ENCODE measurements around the gene KIAA0040. TPM values are rescaled to one million over a fixed set of nuclear protein-coding genes. Genes with fewer than 3 reads are reported as not detected.
A peak's percentile ranks its signal among the peaks of the same experiment; 100 is the strongest.

The KIAA0040 gene
- total RNA-seq, 6 donors from 2014 or later = 23.0 to 58.7 (median 36.1) TPM

DNA sequence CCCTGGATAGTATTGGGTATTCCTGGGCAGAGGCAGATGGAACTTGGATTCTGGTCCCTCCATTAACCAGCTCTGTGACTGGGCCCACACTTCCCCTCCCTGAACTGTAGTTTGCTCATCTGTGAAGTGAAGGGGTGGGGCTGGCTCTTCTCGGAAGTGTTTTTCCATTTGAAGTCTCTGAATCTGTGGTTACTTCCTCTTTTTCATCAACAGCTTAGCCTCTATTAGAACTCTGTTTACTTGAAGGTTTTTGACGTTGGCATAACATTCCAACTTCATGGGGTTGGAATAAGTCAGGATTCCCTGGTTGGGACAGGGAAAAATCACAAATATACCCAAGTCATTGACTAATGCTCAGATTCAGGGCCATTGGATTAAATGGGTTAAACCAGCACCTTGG, 3.6 kb downstream of the KIAA0040 start:
- no peaks in the 10 kb centered on the region for H3K27me3 ChIP-seq
- peak in 1 of 2 donors; percentile 74 for DNase-seq
- TF ChIP-seq POLR2A (IDR thresholded peaks at IDR 0.05) (no peak), EP300 (IDR thresholded peaks at IDR 0.05) (no peak), POLR2AphosphoS5 (IDR thresholded peaks at IDR 0.05) (no peak)
- TF ChIP-seq, protein P1, sequence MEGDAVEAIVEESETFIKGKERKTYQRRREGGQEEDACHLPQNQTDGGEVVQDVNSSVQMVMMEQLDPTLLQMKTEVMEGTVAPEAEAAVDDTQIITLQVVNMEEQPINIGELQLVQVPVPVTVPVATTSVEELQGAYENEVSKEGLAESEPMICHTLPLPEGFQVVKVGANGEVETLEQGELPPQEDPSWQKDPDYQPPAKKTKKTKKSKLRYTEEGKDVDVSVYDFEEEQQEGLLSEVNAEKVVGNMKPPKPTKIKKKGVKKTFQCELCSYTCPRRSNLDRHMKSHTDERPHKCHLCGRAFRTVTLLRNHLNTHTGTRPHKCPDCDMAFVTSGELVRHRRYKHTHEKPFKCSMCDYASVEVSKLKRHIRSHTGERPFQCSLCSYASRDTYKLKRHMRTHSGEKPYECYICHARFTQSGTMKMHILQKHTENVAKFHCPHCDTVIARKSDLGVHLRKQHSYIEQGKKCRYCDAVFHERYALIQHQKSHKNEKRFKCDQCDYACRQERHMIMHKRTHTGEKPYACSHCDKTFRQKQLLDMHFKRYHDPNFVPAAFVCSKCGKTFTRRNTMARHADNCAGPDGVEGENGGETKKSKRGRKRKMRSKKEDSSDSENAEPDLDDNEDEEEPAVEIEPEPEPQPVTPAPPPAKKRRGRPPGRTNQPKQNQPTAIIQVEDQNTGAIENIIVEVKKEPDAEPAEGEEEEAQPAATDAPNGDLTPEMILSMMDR (IDR thresholded peaks at IDR 0.05) = no peak
- peak in 1 of 2 donors; percentile 43 for ATAC-seq (ENCODE audit: low FRiP score in 2 of 2)
- 0 to 6% methylated on average over 2 of the region's 2 CpGs for WGBS, 2 donors
- H3K9me3 ChIP-seq = no peaks in the 10 kb centered on the region
- H3K36me3 ChIP-seq = peaks cover 0 to 3% (median 0%) of the 10 kb centered on the region in 4 donors
- H3K4me3 ChIP-seq = peak overlapping the region in 1 of 4 donors; percentile 64
- peak overlapping the region; percentile 45 to 95 (median 91) for H3K27ac ChIP-seq
- H3K4me1 ChIP-seq = peaks cover 69 to 78% (median 75%) of the 10 kb centered on the region in 4 donors

DNA sequence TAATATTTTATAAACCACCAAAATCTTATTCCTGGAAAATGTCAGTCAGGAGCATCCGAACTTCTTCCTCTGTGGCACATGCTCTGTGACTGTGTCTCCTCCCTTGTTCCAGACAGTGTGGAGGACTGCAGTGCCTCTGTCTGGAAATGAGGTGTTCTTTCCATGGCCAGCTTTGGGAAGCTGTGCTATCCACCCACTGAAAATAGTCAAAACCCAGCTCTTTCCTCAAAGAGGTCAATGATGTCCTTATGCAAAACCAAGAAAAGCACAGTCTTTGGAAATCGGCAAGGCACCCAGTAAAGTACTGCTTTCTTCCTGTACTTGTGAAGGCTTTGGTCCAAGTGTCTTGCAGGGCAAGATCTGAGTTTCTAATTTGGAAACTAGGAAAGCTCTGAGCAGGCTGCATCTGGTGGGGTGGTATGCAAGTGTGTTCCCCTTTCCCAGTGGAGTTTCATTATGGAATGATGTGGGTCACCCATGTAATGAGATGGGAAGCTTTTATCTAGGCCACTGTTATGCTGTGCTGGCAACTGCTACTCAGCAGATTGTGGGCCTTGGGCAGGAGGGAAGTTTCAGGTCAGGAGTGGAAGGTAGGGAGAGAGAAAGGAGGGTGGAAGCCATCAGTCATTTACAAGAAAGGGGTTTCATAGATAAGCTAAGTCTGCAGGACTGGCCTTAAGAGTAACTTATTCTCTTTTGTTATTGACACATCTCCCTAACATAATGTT, 6.0 kb downstream of the KIAA0040 start:
- no peak for DNase-seq
- 43 to 52% methylated on average over 2 of the region's 2 CpGs for WGBS, 2 donors
- H3K4me3 ChIP-seq = no peak overlapping the region

DNA sequence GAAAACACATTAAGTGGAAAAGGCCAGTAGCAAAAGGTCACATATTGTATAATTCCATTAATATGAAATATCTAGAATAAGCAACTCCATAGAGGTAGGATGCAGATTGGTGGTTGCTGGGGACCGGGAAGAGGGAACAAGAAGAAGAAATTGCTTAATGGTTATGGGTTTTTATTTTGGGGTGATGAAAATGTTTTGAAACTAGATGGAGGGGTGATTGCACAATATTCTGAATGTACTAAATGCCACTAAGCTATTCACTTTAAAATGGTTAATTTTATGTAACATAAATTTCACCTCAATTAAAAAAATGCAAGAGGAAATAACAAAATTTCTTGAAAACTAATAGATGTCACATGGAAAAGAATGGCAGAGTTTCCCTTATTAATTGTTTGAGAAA, 6.7 kb downstream of the KIAA0040 start:
- no peaks in the 10 kb centered on the region for H3K27me3 ChIP-seq
- TF ChIP-seq EP300 (IDR thresholded peaks at IDR 0.05) (no peak), POLR2AphosphoS5 (IDR thresholded peaks at IDR 0.05) (no peak), POLR2A (IDR thresholded peaks at IDR 0.05) (no peak)
- TF ChIP-seq, protein P1 (IDR thresholded peaks at IDR 0.05) = no peak
- H3K36me3 ChIP-seq = peaks cover 0 to 25% (median 0%) of the 10 kb centered on the region in 4 donors
- 62 to 69% methylated on average over 1 of the region's 1 CpG for WGBS, 2 donors
- ATAC-seq (ENCODE audit: low FRiP score in 2 of 2) (no peak), DNase-seq (no peak)
- peaks cover 57 to 88% (median 80%) of the 10 kb centered on the region in 4 donors for H3K4me1 ChIP-seq
- no peaks in the 10 kb centered on the region for H3K9me3 ChIP-seq
- peak overlapping the region in 2 of 4 donors; percentile 61 to 94 for H3K27ac ChIP-seq
- H3K4me3 ChIP-seq = no peak overlapping the region

More for the DNA sequence above, 6.0 kb downstream of the KIAA0040 start:
- Histone ChIP-seq H3K36me3 (peaks cover 0 to 22% (median 0%) of the 10 kb centered on the region in 4 donors), H3K4me1 (peaks cover 63 to 89% (median 82%) of the 10 kb centered on the region in 4 donors), H3K27me3 (no peaks in the 10 kb centered on the region), H3K27ac (peak overlapping the region; percentile 3 to 94 (median 46)), H3K9me3 (no peaks in the 10 kb centered on the region)
- TF ChIP-seq POLR2A (IDR thresholded peaks at IDR 0.05) (no peak), POLR2AphosphoS5 (IDR thresholded peaks at IDR 0.05) (peak in 1 of 2 donors; percentile 32)
- ATAC-seq (ENCODE audit: low FRiP score in 2 of 2) = no peak

DNA sequence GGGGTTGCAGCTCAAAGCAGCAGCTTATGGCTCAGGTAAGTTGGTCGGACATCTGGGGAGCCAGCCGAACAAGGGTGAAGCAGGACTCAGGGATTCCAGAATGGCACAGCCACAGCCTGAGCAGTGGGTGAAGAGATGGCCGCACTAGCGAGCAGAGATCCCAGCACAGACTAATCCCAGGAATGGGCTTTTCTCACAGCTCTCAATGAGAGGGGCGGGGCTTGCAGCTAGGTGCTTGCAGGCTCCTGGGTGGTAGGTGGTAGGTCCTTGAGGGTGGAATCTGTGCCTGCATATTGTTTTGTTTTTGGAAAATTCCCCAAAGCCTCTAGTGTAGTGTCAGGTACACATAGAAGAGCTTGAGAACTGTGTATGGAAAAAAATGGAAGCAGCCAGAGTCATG, 9.0 kb downstream of the KIAA0040 start:
- ATAC-seq (ENCODE audit: low FRiP score in 2 of 2) (no peak), DNase-seq (no peak)
- Histone ChIP-seq H3K4me1 (peaks cover 52 to 86% (median 76%) of the 10 kb centered on the region in 4 donors), H3K9me3 (no peaks in the 10 kb centered on the region), H3K27me3 (no peaks in the 10 kb centered on the region), H3K27ac (peak overlapping the region in 1 of 4 donors; percentile 1), H3K36me3 (peaks cover 0 to 25% (median 0%) of the 10 kb centered on the region in 4 donors), H3K4me3 (no peak overlapping the region)
- TF ChIP-seq, protein P1 (IDR thresholded peaks at IDR 0.05) = no peak
- TF ChIP-seq EP300 (IDR thresholded peaks at IDR 0.05) = no peak
- no peak for TF ChIP-seq POLR2A (IDR thresholded peaks at IDR 0.05)
- TF ChIP-seq POLR2AphosphoS5 (IDR thresholded peaks at IDR 0.05) = no peak
- 92 to 98% methylated on average over 5 of the region's 5 CpGs for WGBS, 2 donors

DNA sequence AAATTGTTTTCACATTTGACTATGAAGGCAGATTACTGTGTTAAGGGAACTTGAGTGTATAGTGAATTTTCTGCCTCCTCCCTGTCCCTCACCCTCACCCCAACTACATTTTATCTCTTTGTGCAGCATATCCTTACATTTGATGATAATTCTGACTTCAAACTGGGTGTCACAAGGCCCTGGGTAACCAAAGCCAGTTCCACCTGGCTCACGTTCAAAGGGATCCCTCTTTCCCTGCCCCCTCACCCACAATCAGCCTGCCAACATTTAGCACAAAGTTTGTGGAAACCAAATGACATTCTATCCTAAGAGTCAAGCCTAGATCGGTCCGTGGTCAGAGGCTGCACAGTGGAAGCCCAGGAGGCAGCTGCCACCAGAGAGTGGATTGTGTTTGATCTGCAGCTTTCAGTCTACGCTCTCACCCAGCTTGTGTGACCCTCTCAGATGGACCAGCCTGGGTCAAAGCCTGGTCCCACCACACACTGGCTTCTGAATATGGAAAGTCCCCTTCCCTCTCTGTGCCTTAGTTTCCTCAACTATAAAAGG, 10.3 kb downstream of the KIAA0040 start:
- DNase-seq (no peak), ATAC-seq (ENCODE audit: low FRiP score in 2 of 2) (no peak)
- Histone ChIP-seq H3K9me3 (no peaks in the 10 kb centered on the region), H3K4me1 (peaks cover 44 to 84% (median 70%) of the 10 kb centered on the region in 4 donors), H3K27me3 (no peaks in the 10 kb centered on the region), H3K36me3 (peaks cover 0 to 30% (median 1%) of the 10 kb centered on the region in 4 donors), H3K27ac (peak overlapping the region in 1 of 4 donors; percentile 27), H3K4me3 (no peak overlapping the region)
- TF ChIP-seq, protein P1 (IDR thresholded peaks at IDR 0.05) = no peak
- TF ChIP-seq EP300 (IDR thresholded peaks at IDR 0.05) (no peak), POLR2A (IDR thresholded peaks at IDR 0.05) (no peak), POLR2AphosphoS5 (IDR thresholded peaks at IDR 0.05) (no peak)
- WGBS, 2 donors = 89 to 91% methylated on average over 4 of the region's 4 CpGs
